ENCODE results near the gene MYZAP.

Gene MYZAP

DNA sequence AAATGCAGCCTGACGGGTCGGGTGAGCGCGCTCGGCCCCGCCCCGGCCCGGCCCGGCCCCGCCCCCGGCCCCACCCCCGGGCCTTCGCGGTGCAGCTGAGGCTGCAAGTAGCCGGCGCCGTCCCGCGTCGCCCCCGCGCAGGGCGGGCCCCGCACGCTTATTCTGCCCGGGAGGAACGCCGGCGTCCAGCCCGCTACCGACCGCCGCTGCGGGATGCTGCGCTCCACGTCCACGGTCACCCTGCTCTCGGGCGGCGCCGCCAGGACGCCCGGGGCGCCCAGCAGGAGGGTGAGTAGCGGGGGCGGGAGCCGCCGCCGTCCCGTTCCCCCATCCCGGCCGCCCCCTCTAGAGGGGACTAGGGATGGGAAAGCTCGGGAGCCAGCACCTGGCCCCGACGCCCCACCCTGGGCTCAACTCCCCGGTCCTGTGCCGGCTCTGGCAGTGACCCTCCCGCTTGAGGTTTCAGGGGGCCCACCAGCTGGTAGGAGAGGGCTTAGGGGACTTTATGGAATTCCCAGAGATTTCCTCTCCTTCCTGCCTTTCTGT is at the start of gene MYZAP:
Gene MYZAP, plus strand, starts transcription at position 83 of the 546 bp plus-strand sequence. Its CDS starts 131 bp downstream, at position 214.
- DNase-seq = peak; percentile 36

GRCh38 chr15:57542505-57542817 is 49.2 kb upstream of the MYZAP start:
- DNase-seq = no peak

DNA sequence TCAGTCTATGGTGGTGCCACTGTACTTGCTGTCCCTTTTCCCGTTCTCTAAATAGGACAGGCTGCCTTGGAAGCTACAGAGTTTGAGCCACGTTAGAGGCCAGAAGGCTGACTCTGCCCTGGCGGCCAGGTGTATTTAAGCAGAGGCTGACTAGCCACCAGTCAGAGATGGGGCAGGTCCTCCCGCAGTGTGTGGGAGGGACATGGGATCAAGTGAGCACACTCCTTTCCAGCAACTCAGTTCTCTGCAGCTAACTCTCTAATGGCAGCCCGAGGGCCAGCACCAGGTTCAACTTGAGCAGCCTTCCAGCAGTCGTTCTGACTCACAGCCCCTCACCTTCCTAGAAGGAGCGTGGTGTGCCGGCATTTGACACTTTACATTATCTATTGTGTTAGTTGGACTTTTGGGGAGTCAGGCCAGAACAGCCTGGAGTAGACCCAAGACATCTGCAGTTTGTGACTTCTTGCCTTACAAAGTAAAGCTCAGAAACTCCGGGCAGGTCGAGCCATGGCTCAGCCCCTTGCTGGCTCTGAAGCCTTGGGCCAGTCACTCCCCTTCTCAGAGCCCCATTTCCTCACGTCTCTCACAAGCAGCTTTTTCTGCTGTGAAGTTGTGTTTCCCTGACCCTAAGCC is 46.7 kb upstream of the MYZAP start:
- DNase-seq = no peak

- no peak for DNase-seq
Observed at GRCh38 chr15:57545995-57546394, 45.7 kb upstream of the MYZAP start.

DNA sequence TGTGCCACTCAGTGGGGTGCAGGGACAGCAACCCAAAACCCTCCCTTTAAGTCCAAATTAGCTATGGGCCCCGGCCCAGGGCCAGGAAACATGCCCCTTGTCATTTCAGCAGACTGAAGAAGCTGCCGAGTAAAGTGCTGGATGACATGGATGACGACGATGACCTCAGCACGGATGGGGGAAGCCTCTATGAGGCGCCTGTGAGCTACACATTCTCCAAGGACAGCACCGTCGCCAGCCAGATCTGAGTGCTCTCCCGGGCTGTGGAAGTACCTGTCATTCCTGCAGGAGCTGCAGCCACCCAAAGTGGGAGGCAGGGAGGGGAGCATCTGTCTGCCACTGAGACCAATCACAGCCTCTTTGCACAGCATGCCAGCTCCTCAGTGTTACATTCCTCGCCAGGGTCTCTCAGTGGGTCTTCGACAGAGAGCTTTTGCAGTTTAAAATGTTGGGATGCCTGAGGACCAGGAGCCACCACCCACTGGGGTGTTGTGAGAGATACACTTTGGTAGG is 44.4 kb upstream of the MYZAP start:
- no peak for DNase-seq

DNA sequence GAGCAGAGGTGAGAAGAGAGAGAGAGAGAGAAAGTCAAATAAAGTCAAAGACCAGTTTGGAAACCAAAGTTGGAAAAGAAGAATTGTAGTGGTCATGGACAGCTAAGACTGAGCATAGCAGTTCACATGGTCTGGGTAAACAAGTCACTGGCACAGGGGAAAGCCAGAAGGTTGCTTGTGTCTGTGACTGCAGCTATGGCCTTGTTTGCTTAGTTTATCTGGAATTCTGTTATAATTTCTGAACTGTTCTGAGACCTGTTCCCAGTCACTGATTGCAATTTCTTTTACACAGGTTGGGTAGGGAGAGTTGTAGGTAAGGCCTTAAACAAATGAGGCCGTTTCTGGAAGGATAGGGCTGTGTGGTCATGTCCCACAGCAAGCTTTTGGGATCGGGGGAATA is 43.4 kb upstream of the MYZAP start:
- DNase-seq = no peak

GRCh38 chr15:57548835-57549234 is 42.9 kb upstream of the MYZAP start:
- no peak for DNase-seq

- DNase-seq = no peak
Observed at GRCh38 chr15:57549935-57550334, 41.8 kb upstream of the MYZAP start.

DNA sequence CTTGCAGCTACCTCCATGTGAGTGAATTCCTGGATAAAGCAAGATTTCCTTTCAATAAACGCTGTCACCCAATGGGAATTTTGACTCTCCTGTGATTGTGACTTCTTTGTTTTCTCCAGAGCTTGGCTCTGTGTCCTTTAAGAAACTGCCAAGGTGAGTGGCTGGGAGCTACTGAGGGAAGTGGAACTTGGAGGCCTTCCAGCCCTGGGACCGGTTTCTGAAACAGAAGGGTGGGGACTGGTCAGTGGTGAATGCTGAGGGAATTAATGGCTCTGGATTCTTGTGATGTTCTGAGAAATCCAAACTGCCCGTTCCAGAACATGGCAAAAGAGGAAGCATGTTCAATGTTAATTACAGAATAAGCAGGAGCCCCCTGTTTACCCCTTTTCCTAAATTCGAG is 41.1 kb upstream of the MYZAP start:
- no peak for DNase-seq

DNA sequence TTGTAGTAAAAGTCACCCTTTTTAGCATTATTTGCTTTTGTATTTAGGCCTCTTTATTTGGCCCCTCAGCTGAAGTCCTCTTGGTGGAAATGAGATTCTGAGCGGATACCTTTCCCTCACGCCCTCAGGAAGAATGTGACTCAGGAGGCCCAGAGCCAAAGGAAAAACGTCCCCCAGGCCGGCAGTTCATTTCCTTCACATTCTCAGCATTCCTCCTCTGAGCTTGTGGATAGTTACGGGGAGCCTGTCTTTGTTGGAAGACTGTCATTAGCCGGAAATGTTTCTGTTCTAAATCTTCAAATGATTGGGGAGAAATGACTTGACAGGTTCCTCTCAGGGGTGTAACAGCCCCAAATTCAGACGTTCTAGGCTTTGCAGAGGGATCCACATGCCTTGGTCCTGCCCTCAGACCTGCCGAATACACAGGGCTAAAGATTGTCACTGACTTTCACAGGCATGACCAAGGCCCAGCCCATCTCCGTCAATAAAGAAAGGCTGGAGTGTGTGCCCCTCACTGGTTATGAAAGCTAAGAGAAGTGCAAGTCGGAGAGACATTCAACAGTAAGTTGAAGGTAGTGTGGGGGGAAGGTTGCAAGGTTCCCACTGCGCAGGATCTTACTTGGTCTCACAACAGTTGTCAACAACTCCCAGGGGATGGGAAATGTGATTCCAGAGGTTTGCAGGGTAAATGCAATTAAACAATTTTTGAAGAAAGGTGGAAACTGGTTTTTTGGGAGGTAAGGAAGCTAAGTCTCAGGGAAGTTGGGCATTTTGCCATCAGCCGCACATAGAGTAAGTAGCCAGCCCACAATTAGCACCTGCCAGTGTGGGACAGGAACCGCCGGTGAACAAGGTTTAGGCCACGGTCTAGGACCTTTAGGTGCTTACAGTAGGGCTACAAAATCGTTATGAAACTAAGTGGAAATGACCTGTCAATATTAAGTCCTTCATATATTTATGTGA is 39.7 kb upstream of the MYZAP start:
- DNase-seq = no peak

DNA sequence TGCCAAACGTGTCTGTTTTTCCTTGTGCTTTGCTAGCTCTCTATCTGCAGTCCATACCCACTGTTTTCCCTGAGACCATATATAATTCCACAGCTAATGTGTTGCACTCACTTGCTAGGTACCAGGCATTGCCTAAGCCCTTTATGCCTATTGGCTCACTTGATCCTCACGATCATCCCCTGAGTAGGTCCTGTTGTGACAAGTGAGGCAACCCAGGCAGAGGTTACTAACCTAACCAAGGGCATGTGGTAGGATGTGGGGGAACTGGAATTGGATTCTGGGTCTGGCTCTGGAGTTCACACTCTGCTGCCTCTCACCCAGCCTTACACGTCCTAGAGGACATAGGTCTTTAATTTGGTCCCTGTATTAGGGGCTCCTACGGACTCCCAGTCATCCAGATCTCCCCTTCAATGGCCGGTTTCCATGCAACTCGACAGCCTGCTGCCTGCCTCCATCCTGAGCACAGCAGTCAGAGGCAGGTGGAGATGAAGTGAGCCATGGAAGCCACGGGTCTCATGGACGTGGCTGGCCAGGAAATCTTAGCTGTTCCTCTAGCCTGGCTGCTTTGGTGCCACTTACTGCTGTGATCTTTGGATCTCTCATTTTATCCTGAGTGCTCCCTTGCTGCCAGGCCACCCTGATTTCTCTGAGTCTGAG is 38.9 kb upstream of the MYZAP start:
- DNase-seq = no peak

DNA sequence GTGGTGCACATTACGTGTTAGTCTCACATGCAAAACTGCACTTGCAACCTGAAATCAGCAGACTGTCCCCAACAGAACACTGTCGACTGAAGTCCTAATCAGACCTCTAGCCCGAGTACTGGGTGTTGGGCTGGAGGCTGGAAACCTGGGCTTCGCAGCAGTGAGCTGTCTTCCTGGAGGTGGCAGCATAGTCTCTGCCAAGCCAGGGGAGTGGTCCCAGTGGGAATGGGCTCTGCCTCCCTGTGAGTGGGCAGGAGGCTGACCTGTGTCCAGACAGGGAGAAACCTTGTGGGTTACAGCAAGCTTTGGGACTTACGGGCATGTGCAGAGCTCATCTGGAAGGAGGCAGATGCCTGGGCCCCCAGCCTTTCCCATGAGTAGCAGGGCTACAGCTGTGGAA is 38.2 kb upstream of the MYZAP start:
- no peak for DNase-seq

DNA sequence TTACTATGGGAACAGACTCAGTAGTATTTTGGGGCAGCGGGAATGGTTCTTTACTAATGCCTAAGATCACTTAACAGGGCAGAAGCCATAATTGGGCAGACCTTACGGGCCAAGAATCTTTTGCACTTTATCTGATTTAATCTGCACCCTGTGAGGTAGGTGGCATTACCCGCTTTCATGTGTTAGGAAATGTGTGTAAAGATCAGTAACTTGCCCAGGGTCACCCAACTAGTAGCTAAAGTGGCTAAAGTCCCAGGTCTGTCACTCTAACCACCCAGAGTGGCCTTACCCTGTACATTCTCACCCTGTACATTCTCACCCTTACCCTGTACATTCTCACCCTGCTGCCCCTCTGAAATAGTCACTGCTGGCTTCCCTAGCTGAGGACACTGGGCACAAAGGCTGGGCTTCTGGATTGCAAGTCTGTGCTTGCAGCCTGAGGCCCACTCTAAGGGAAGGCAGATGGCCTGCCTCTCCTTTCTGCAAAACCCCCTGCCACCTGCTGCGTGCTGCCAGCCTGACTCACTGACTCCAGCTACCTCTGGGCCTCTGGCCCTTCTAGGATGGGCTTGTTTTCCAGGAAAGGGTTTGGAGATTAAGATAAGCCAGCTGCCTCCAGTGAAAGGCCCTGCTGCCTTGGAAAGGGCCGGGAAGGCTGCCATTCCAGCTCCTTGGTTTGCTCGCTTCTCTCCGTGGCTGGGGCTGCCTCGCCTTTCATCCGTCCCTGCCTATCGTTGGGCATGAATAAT is 37.5 kb upstream of the MYZAP start:
- peak; percentile 79 for DNase-seq

DNA sequence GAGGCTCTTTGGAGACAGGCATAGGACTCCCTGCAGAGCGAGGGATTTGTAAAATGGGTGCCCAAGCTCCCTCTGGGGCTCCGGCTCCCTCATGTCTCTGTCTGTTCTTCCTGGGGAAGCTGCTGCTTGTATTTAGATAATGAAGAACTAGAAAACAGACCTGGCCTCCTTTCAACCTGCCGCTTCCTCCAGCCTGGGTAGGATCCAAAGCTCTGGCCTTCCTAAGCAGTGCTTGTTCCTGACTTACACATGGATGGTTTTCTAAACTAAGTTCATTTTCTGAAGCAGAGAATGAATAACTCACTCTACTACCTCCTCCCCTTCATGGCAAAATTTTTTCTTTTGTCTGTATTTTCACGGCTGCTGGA is 36.9 kb upstream of the MYZAP start:
- no peak for DNase-seq

DNA sequence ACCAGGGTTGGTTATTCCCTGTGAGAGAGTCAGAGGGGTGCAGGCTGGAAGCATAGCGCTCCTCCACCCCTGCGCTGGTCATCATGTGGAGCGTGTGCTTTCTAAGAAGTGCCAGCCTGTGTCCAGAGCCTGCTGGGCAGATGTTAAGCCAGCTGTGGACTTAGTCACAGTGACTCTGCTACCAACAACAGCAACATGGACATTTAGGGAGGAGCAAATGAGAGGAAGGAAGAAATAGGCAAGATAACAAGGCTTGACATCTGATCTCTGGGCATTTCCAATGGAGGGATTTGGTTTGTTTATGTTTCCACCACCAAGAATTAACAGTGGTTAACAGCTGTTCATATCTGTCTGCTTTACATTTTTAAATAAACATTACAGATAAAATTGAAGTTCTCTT is 36.4 kb upstream of the MYZAP start:
- DNase-seq = no peak

- DNase-seq = no peak
Observed at GRCh38 chr15:57556040-57556439, 35.7 kb upstream of the MYZAP start.

DNA sequence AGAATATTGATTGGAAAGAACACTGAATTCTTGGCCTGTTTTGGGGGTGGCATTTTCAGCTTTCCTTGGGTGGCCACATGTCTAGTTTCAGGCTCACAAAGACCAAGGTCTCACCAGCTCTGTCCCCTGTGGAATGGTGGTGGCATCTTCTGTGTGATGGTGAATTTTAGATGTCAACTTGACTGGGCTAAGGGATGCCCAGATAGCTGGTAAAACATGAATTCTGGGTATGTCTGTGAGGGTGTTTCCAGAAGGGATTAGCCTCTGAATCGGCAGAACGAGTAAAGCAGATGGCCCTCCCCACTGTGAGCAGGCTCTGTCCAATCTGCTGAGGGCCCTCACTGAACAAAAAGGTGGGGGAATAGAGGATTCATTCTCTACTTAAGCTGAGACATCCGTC is 34.4 kb upstream of the MYZAP start:
- DNase-seq = no peak

- no peak for DNase-seq
Observed at GRCh38 chr15:57557810-57558209, 33.9 kb upstream of the MYZAP start.

- peak; percentile 47 for DNase-seq
Observed at GRCh38 chr15:57559875-57560274, 31.8 kb upstream of the MYZAP start.

GRCh38 chr15:57561041-57561711 is 30.5 kb upstream of the MYZAP start:
- DNase-seq = peak; percentile 48

GRCh38 chr15:57562196-57562769 is 29.4 kb upstream of the MYZAP start:
- no peak for DNase-seq

DNA sequence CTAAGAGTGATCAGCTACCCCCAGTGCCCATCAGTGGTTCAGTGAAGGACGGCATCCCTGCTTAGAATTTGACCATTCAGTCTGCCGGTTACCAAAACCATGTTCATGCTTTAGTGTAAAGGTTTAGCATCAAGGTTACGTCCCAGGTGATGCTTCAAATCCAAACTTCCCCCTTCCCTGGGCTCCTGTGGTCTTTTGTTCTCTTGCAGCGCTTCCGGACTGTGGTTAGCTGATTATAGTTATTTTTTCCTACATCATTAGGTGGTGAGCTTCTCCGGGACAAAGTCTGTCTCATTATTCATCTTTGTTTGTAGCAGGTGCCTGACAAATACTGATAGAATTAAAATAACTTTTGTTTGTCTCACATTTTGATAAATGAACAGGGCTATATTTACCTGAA is 28.3 kb upstream of the MYZAP start:
- no peak for DNase-seq

Data from NCI-H146 (cell line).